ENCODE data around the gene KRT16. TPM values are rescaled to one million over a fixed set of nuclear protein-coding genes. Genes with fewer than 3 reads are reported as not detected.

The KRT16 gene
- total RNA-seq, 1 experiment from 2014 or later: not detected

DNA sequence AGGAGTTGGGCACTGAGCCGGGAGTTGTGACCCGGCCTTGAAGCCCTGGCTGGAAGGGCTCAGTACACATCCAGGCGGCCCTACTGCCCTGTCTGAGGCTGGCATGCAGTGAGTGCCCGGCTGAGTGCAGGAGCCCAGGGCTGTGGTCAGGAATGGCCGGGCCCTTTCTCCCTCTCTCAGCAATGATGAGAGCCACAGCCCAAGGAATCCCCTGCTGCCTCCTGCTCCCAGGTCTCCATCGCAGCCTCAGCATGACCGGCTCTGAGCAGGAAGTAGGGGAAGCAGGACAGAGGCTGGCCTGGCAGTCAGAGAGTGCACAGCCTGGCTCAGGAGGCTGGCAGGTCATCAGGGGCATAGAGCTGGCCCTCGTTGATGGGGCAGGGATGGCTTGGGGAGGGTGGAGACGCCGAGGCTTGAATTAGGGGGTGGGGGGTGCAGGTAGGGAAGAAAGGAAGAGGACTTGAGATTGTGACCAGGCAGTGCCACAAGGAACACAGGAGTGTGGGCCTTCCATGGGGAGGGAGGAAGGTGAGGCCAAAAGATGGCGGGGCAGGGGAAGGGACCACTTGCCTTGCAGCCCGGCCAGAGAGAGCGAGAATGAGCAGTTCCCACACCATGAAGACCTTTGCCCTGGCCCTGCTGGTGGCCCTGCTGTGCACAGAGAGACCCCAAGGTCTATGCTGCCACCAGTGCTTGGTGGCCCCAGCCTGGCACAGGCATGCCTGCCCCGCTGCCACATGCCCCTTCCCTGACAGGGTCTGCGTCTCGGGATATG lies 43.9 kb upstream of the KRT16 start:
- Histone ChIP-seq H4K91ac (ENCODE audit: insufficient read length, low read depth, low read length) (no peak overlapping the region), H2BK20ac (ENCODE audit: low read depth, low read length, poor library complexity, severe bottlenecking) (no peak overlapping the region), H3K23ac (ENCODE audit: insufficient read length, low read depth, low read length) (no peak overlapping the region), H3K4me2 (ENCODE audit: insufficient read depth, insufficient read length, low read length) (no peak overlapping the region), H4K5ac (ENCODE audit: insufficient read length, low read depth, low read length) (no peak overlapping the region), H2AK5ac (ENCODE audit: insufficient read length, low read length) (no peak overlapping the region), H3K56ac (ENCODE audit: insufficient read length, low read depth, low read length) (no peak overlapping the region), H3K79me1 (ENCODE audit: insufficient read depth, low read depth, low read length, poor library complexity, severe bottlenecking) (no peaks in the 10 kb centered on the region), H2BK5ac (ENCODE audit: insufficient read length, low read length) (no peak overlapping the region), H3K9ac (ENCODE audit: extremely low read depth, insufficient read length, low read length) (no peak overlapping the region), H2BK120ac (ENCODE audit: low read depth, low read length, poor library complexity, severe bottlenecking) (no peak overlapping the region), H2BK12ac (ENCODE audit: insufficient read length, low read depth, low read length) (no peak overlapping the region), H4K20me1 (ENCODE audit: control insufficient read depth, insufficient read depth, insufficient read length) (no peaks in the 10 kb centered on the region), H3K27ac (ENCODE audit: insufficient read length, low read depth, low read length) (no peak overlapping the region), H2BK15ac (ENCODE audit: low read depth, low read length) (no peak overlapping the region), H3K27me3 (ENCODE audit: insufficient read depth, low read length) (no peaks in the 10 kb centered on the region), H2AFZ (ENCODE audit: low read length) (no peak overlapping the region), H3K79me2 (ENCODE audit: insufficient read depth, low read length) (no peaks in the 10 kb centered on the region), H3T11ph (ENCODE audit: low read length) (no peak overlapping the region), H3K9me3 (ENCODE audit: control insufficient read depth, low read depth, low read length) (no peaks in the 10 kb centered on the region), H3K18ac (ENCODE audit: insufficient read length, low read depth, low read length) (peak overlapping the region; percentile 0), H3K23me2 (ENCODE audit: insufficient read length, low read depth, low read length, poor library complexity, severe bottlenecking) (no peaks in the 10 kb centered on the region), H3K4me1 (ENCODE audit: insufficient read depth, low read length) (no peaks in the 10 kb centered on the region), H3K4ac (ENCODE audit: low read depth, low read length) (no peak overlapping the region), H4K8ac (replicated peaks; ENCODE audit: insufficient read length, low read depth, low read length) (no peak overlapping the region), H3K14ac (ENCODE audit: insufficient read depth, low read length) (no peak overlapping the region; the same call in 1 of the 2 replicates)
- H3K36me3 Mint-ChIP-seq (ENCODE audit: insufficient read depth in 1 of 3, low read depth in 3 of 3): no peaks in the 10 kb centered on the region; a peak in 1 of 7 replicates
- no peak for TF ChIP-seq CTCF (conservative IDR thresholded peaks at IDR 0.05)
- DNase-seq: no peak
- H3K27me3 Mint-ChIP-seq (ENCODE audit: low read depth): peaks cover 3% of the 10 kb centered on the region
- H3K4me3 Mint-ChIP-seq: no peak overlapping the region
- H3K9me3 Mint-ChIP-seq: no peaks in the 10 kb centered on the region
- no peak overlapping the region for H3K27ac Mint-ChIP-seq
- no CpG with 5 or more reads among the region's 16 CpGs for WGBS (ENCODE audit: extremely low coverage, insufficient read length, low lambda C conversion rate)
- peaks cover 9 to 18% of the 10 kb centered on the region in 2 experiments for H3K4me1 Mint-ChIP-seq
